A204.1 (cell line): ENCODE data around the gene NEUROG1.
"Not testable (repeated sequence)": the region's sequence is repeated elsewhere in the genome, so short reads cannot be mapped to it uniquely, and the experiment has no call there.

Source experiments
- FAIRE-seq: peaks from 2 replicates; lab custom pipeline; 2012; peaks lifted over from hg19 to GRCh38; lab: Jason Lieb, UNC

Gene NEUROG1

GRCh38 chr5:135537271-135537670, 1.5 kb upstream of the NEUROG1 start:
- no peak for FAIRE-seq

DNA sequence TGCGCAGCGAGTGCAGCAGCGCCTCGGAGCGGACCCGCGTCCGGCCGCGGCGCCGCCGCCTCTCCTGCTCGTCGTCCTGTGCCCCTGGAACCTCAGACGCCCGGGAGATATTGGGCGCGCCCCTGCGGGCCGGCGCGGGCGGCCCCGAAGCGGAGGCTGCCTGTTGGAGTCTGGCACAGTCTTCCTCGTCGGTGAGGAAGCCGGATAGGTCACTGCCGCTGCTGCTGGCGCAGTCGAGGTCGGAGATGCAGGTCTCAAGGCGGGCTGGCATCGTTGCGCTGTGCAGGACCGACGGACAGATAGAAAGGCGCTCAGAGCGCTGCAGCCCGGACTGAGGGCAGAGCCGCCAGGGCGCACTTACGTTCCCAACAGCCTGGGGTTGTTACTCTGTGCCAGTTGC, 344 bp downstream of the NEUROG1 start:
- no peak for FAIRE-seq

DNA sequence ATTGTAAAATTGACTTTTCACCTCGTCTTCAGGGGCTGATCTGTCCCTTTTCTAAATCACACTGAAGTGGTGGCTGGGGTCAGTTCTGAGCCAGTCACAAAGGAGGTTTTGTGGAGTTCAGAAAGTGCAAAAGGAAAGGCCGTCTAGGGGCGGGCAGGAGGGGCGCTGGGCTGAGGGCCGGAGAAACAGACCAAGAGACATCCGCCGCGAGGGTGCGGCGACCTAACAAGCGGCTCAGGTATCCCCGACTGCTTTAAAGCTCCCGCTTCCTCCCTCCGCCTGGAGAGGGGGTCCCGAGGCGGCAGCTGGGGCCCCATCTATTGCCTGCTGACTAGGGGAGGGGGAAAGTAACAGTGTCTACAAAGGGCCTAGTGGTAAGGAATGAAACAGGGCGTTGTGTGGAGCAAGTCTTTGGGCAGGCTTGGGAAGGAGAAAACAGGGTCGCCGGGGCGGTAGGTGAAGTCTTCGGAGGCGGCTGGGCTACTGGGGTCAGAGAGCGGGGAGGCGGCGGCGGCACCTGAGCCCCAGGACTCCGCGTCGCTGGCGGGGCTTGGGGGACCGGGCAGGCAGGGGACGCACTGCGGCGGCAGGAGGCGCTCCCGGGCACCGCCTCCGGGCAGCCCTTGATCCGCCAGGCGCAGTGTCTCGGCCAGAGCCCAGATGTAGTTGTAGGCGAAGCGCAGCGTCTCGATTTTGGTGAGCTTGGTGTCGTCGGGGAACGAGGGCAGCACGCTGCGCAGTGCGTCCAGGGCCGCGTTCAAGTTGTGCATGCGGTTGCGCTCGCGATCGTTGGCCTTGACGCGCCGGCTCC, 950 bp downstream of the NEUROG1 start:
- FAIRE-seq, result no peak

DNA sequence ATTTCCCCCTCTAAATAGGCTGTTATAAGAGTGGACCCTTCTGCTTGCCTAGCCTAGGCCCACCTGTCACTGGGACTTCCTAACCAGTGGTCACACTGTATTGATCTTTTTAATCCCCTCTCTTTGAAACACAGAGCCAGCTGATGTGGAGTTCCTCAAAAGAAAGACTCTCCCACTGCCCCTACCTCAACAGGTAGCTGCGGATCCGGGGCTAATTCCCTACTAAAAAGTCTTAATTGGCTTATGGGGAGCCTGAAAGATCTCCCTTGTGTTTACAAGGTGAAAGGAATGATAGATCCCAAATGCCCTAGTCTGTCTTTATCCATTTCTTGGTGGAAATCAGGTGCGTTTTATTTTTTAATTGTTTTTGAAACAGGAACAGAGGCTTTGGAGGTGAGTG, 2.0 kb downstream of the NEUROG1 start:
- no peak for FAIRE-seq

DNA sequence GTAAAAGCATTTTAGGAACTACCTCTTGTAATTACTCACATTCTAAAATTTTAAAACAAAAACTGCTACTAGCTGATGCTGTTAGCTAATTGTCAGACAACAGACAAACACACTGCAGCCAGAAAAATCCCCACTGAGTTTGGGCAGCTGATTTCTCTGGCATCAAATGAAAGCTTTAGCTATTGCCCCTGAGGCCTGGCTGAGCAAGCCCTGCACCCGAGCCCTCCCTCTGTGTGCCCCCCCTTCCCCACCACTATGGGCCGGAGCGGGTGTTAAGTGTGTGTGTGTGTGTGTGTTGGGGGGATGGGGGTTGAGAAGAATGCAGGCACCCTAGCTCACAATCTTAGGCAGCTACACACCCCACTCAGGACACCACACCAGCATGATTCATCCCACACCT, 2.4 kb downstream of the NEUROG1 start:
- FAIRE-seq, result no peak

DNA sequence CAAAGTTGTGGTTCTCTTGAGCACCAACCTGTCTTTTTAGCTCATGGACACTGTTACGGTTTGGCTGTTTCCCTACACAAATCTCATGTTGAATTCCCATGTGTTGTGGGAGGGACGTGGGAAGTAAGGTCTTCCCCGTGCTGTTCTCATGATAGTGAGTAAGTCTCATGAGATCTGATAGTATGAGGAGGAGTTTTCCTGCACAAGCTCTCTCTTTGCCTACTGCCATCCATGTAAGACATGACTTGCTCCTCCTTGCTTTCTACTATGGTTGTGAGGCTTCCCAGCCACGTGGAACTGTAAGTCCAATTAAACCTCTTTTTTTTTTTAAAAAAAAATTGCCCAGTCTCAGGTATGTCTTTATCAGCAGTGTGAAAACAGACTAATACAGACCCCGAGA, 6.2 kb downstream of the NEUROG1 start:
- FAIRE-seq, result not testable (repeated sequence)

DNA sequence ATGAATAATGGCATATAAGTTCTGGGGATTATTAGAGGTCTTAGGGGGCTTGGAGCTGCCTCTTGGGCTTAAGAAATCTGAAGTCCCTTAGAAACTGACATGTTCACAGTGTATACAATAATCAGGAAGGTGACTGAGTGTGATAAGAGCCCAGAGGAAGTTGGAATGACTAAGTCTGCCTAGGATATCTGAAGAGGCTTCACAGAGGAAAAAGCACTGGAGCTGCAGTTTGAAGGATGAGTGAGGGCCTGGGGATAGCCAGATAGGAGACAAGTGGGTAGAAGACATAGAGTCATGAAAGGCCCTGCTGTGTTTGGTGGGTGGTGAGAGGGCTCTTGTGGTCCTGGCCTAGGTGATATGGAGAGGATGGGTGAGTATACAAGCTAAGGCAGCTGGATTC, 8.8 kb downstream of the NEUROG1 start:
- FAIRE-seq, result no peak

GRCh38 chr5:135521964-135522363, 13.8 kb downstream of the NEUROG1 start:
- FAIRE-seq, result no peak

DNA sequence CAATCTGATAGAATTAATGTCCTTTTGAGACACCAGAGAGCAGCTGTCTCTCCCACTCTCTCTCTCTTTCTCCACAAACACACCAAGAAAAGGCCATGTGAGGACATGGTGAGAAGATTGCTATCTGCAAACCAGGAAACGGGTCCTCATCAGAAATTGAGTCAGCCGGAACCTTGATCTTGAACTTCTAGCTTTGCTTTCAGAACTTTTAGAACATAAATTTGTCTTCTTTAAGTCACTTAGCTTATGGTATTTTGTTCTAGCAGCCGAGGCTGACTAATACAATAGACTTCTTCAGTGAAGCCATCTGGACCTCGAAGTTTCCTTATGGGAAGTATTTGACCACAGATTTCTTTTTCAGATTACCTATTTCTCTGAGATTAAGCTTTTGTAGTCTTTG, 18.1 kb downstream of the NEUROG1 start:
- no peak for FAIRE-seq

GRCh38 chr5:135514116-135514515, 21.6 kb downstream of the NEUROG1 start:
- no peak for FAIRE-seq

GRCh38 chr5:135511761-135512575, 23.8 kb downstream of the NEUROG1 start:
- FAIRE-seq, result no peak

DNA sequence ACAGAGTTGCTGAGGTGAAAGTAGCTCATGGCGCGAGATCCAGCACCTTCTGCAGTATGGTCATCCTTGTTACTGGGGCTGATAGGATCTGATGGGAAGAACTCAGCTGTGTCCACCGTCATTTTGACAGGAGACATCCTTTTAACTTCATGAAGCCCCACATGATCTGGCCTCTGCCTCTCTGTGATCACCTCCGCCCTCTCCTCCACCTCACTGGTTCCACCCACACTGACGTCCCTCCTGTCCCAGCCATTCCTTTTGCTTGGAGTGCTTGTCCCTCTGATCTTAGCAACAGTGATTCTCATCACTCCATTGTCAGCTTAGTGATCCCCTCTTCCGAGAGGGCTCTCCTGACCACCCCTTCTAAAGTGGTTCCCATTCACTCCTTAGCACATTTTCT, 25.8 kb downstream of the NEUROG1 start:
- no peak for FAIRE-seq

- no peak for FAIRE-seq
Observed at GRCh38 chr5:135508496-135509005, 27.2 kb downstream of the NEUROG1 start.

DNA sequence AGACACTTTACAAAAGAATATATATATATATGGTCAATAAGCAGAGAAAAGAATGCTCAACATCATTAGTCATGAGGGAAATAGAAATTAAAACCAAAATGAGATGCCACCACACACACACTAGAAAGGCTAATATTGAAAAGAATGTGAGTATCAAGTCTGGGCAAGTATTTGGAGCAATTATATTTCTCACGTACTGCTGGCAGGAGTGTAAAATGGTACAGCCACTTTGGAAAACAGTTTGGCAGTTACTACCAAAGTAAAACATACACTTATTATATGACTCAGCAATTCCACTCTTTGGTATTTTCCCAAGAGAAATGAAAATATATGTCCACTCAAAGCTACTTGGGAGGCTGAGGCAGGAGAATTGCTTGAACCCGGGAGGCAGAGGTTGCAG, 29.8 kb downstream of the NEUROG1 start:
- FAIRE-seq, result no peak

DNA sequence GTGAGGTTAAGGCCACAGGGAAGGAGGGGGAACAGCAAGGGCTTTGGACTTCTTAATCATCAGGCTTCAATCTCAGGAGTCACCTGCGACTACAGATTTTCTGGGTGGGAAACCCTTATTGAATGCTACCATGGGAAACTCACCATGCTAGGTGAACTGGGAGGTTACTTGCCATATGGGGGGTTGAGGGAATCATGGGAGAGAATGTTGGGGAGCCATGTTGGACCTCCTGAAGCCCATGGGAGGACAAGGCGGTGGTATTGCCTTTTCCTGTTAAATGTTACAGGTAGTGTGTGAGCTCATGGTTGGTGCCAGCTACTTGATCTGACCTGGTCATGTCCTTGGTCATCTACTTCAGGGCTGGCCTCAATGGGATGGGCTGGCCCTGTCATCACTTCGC, 31.4 kb downstream of the NEUROG1 start:
- no peak for FAIRE-seq

DNA sequence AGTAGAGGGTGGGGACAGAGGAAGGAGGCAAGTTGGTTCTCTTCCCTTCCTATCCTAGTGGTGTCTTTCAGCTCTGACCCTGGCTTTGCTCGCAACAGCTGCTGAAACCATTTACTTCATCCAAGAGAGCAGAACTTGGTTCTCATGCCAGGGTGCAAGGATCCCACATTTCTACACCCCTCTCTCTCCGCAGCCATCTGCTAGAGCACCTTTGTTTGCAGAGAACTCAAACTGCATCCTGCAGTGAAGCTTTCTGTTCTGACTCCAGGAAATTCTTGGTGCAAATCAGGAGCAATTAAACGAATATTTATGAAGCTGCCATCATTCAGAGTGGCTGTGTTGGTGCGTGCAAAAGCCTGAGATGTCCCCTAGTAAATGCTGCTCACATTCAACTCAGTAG, 31.9 kb downstream of the NEUROG1 start:
- FAIRE-seq, result no peak

DNA sequence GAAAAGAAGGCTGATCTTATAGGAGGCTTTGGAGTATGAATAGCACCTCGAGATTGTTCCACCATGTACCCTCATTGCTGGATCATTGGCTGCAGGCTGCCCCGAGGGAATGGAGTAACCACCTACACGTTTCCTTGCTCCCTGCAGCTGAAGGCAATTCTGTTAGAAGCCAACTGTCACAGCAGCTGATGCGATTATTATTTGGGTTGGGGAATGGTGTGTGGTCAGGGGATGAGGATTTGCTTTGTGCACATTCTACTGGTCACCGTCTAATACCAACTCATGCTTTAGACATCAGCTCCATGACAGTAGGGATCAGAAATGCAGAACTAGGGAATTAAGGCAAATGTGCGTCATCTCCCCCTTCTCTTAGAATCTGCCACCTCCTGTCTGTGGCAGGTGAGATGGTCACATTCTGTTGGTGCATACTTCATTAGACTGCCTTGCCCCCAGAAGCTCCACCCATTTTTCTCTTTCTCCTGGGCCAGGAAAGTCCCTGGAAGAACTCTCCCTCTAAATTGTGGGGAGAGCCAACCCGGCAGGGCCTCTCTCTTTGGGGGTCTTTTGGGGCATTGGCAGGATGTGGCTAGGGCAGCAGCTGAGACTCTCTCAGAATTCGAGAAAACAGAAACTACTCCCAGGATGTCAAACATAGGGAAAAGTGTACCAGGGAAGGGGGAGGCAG, 32.8 kb downstream of the NEUROG1 start:
- no peak for FAIRE-seq

- no peak for FAIRE-seq
Observed at GRCh38 chr5:135501965-135502364, 33.8 kb downstream of the NEUROG1 start.

DNA sequence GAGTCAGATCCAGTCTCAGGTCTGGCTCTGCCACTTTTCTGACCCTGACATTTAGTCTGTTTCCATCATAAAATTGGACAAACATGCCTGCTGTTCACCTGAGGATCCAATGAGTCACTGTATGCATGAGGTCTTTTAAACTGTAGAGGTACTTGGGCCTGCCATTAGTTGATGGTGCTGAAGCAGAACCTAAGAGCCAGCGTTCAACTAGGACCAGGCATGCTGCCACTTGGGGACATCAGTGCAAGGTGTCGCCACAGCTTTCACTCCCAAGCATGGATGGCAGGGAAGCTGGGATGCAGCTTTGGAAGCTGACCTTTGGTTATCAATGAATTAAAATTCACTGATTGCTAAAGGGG, 37.1 kb downstream of the NEUROG1 start:
- FAIRE-seq, result no peak

DNA sequence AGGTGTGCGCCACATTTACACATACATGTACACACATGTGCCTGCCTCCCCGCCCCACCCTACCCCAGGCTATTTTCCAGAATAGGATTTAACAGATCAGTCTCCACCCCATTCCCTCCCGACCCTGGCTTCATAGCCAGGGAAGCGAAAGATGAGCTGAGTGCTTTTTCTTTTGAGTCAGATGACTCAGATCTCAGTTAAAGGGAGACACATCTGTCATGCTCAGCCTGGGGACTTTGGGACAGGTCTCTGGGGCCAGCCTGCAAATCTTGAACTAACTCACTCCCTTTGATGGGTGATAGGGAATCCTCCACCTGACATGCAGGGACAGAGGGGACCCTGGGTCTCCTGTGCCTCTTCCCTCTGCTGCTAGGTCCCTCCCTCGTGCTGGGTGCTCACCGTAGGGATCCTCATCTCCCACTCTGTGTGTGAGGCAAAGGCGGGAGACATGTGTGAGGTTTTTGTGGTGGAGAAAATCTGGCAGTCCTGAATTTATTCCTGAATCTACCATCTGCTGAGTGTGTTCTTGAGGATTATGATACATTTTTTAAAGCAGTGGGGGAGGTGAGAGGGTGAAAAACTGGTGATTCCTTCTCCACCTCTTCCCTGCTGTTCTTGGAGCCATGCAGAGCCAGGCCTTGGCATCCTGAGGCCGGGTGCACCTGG, 37.7 kb downstream of the NEUROG1 start:
- no peak for FAIRE-seq

- not testable (repeated sequence) for FAIRE-seq
Observed at GRCh38 chr5:135495531-135495930, 40.2 kb downstream of the NEUROG1 start.

DNA sequence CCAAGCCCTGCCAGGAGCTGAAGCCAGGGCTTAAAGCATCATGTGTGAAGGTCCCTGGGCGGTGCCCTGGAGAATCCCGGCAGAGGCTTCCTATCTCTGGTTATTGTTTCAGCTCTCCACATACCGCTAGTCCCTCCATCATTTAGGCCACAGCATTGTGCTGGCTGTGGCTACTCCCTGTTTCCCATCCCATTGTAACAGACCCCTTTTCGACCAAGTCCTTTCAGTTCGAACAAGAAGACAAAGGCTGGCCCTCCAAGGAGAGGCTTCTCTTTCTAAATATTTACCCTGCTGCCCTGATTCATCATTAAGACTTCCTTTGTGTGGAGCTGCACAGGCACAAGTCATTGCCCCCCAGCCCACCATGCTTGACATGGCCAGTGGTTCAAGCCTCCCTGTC, 41.6 kb downstream of the NEUROG1 start:
- FAIRE-seq, result no peak
